EH (cell line): Measurements from ENCODE around the gene LYRM9.
"Not testable (repeated sequence)": the region's sequence is repeated elsewhere in the genome, so short reads cannot be mapped to it uniquely, and the experiment has no call there.

ENCODE experiments used
- DNase-seq: peaks from one replicate; pipeline ENCODE4 v3.0.0-alpha.2; 2015; ENCODE audit warnings: low read depth

LYRM9 gene

GRCh38 chr17:27873746-27874145 lies 19.4 kb downstream of the LYRM9 start:
- DNase-seq = no peak

DNA sequence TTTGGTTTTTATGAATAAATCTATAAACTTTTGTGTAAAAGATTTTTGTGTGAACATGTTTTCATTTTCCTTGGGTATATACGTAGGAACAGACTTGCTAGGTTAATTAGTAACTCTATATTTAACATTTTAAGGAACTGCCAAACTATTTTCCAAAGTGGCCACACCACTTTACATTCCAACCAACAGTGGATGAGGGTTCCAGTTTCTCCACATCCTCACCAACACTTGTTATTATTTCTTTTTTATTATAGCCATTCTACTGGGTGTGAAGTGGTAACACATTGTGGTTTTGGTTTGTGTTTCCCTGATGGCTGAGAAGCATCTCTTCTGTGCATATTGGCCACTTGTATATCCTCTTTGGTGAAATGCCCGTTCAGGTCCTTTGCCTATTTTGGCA lies 20.0 kb downstream of the LYRM9 start:
- no peak for DNase-seq

DNA sequence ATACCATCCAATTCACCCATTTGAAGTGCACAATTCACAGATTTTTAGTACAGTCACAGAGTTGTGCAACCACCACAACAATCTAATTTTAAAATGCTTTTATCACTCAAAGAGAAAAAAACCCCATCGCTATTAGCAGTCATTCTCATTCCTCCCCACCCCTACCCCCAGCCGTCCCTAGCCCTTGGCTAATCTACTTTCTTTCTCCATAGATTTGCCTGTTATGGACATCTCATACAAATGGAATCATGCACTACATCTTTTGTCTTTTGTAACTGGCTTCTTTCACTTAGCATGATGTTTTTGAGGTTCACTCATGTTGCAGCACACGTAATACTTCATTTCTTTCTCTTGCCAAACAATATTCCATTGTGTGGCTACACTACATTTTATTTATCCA lies 20.4 kb downstream of the LYRM9 start:
- no peak for DNase-seq

DNA sequence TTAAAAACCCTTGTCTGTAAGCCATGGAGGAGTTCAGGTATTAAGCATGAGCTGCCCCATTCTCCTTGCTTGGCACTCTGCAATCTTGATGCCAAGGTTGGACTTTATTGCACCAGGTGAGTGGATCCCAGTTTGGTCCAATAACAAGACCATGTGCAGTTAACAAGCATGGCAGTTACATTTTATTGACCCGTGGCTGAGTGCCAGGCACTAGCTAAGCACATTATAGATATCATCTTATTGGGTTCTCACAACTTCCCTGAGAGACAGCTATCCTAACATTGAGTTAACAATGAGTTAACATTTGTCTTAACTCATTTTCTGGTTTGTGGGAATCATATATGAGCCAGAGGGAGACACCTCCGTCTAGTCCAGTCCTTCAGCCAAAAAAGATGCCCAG lies 21.8 kb downstream of the LYRM9 start:
- no peak for DNase-seq

GRCh38 chr17:27870345-27870744 lies 22.8 kb downstream of the LYRM9 start:
- no peak for DNase-seq

GRCh38 chr17:27868565-27868964 lies 24.6 kb downstream of the LYRM9 start:
- no peak for DNase-seq

- DNase-seq = no peak
These were observed 30.3 kb downstream of the LYRM9 start for GRCh38 chr17:27862840-27863239.

DNA sequence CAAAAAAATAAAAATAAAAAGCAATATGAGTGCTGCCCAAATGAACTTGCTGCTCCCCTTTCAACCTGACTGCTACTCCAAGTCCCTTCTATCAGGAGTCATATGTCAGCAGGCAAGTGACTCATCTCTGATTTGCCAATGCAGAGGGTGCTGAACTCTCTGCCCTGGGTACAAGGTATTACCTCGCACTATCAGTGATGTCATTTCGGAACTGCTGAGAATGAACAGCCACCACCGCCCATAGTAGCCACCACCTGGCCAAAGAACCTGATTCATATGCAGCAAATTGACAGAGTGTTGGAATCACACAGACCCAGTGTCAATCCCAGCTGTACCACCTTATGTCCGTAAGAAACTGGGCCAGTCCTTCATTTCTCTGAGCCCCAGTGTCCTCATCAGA lies 31.2 kb downstream of the LYRM9 start:
- no peak for DNase-seq

DNA sequence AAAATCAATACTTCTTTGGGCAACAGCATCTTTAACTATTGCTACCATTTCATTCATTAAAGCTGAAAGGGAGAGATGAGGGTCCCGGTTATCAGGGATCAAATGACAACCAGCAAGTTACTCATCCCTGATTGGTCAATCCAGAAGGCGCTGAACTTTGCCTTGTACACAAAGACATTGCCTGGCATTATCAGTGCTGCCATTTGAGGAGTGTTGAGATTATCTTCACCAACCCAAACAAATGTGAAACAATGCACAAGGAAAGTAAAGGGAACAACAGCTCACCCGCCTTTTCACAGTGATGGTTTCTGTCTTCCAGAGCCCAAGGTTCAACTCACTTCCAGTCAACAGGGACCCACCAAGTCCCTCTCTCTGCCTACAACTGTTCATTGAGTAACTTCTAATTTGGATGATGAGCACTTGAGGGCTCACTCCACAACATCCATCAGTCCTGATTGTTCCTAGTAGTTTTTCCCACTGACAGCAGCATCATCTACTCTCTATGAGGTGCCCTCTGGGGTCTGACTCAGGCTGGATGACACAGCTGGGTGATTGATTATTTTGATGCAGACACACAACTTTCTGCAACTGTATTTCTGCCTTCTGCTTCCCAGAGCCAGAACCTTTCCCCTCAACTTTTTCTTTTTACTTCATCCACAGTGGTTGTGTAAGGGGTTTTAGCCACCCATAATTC lies 32.0 kb downstream of the LYRM9 start:
- no peak for DNase-seq

GRCh38 chr17:27858621-27859305 lies 34.4 kb downstream of the LYRM9 start:
- DNase-seq = no peak

- no peak for DNase-seq
These were observed 36.3 kb downstream of the LYRM9 start for GRCh38 chr17:27856676-27857432.

DNA sequence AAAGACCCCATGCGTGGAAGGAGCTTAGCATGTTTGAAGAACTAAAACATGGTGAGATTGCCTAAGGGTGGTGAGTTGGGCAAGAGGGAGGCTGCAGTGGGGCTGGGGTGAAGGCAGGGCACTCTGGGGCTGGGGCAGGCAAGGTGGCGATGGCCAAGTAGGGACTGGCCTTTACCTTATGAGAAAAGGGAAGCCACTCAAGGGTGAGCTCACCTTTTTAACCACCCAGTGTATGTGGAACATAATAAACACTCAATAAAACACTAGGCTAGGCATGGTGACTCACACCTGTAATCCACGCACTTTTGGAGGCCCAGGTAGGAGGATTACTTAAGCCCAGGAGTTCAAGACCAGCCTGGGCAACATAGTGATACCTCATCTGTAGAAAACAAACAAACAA lies 37.7 kb downstream of the LYRM9 start:
- DNase-seq = no peak

- DNase-seq = no peak
These were observed 39.0 kb downstream of the LYRM9 start for GRCh38 chr17:27854163-27854562.

- no peak for DNase-seq
These were observed 40.1 kb downstream of the LYRM9 start for GRCh38 chr17:27853091-27853490.

GRCh38 chr17:27849474-27850185 lies 43.5 kb downstream of the LYRM9 start:
- no peak for DNase-seq

DNA sequence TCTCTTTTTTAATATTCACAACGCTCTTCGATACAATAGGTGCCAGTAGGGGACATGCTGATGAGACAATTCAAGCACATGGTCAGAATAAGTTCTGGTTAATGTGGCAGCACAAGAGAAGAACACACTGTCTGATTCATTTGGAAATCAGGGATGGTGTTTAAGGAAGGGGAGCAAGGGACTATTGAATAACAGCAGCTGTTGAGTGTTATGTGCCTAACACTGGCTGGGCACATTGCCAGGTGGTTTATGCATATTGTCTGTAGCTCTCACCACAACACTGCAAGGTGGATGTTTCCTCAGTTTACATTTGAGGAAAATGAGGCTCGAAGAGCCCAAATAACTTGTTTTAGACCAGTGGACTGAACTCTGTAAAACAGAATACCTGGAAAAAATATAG lies 44.2 kb downstream of the LYRM9 start:
- no peak for DNase-seq

DNA sequence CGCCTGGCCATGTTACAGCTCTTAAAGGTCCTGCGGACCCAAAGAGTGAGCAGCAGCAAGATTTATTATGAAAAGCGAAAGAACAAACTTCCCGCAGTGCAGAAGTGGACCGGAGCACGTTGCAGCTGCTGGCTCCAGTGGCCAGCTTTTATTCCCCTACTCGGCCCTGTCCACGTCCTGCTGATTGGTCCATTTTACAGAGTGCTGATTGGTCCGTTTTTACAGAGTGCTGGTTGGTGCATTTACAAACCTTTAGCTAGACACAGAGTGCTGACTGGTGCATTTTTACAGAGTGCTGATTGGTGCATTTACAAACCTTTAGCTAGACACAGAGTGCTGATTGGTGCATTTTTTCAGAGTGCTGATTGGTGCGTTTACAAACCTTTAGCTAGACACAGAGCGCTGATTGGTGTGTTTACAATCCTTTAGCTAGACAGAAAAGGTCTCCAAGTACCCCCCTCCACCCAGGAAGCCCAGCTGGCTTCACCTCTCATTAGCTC lies 46.3 kb downstream of the LYRM9 start:
- DNase-seq = not testable (repeated sequence)

DNA sequence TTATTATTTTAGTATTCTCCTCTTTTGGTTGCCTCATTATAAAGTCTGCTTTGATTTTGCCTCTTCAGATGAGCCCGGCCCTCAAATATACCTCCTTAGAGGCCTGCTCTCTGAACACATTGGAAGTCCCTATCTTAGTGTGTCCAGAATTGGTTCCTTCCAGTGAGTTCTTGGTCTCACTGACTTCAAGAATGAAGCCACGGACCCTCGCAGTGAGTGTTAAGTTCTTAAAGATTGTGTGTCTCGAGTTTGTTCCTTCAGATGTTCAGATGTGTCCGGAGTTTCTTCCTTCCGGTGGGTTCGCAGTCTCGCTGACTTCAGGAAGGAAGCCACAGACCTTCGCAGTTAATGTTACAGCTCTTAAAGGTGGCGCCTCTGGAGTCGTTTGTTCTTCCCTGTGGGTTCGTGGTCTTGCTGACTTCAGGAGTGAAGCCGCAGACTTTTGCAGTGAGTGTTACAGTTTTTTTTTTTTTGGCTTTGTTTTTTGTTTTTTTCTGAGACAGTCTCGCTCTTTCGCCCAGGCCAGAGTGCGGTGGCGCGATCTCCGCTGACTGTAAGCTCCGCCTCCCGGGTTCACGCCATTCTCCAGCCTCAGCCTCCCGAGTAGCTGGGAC lies 47.0 kb downstream of the LYRM9 start:
- no peak for DNase-seq

DNA sequence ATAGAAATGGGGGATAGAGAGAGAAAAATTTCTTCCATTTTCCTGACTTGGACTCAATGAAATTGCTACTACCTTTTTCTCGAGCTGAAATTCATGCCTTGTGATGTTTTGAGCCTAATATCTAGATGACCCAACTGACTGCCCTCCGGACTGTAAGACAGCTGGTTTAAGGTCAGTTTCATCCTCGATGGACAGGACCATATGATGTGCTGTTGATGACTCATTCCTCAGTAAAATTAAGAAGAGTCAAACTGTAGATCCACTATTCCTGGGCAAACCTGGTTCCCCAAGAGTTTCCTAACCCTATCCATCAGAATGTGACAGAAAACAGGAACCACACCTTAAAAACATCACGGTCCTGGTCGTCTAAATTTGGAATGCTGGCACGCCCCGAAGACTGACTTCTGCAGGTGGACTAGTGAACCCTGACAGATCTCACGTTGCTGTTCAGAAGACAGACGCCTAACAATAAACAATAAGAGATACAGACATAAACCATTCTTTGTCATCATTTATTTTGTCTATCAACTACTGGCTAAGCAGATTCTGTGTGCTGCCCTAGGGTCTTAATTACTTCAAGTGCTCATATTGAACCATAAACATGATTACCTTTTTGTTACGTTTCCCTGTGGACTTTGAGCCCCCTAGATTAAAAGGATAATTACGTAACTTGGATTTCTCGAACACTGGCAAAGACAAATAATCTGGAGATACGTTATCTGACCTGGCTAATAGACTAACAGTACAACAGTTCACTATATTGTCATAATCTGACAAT lies 47.7 kb downstream of the LYRM9 start:
- no peak for DNase-seq

DNA sequence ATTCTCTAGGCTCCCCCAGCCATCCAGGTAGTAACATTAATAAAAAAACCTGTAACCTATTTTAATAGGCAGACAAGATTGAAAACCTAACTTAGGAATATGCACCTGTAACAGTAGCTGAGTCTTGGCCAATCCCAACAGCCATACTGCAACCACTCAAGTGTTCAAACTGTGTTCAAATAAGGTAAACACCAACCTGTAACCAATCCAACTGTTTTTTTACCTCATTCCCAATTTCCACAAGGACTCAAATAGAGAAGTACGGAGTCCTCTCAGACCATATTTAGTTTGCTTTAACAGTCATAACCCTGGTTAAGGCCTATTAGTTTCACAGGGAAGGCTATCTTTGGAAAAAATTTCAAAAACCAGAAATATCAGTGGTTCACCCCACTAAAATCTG lies 52.5 kb downstream of the LYRM9 start:
- no peak for DNase-seq

- DNase-seq = not testable (repeated sequence)
These were observed 52.8 kb downstream of the LYRM9 start for GRCh38 chr17:27840406-27840678.
